Chondrocyte (in vitro differentiated cells): Measurements from ENCODE around the gene ALG10. TPM values are rescaled to one million over a fixed set of nuclear protein-coding genes. Genes with fewer than 3 reads are reported as not detected.
A peak's percentile ranks its signal among the peaks of the same experiment; 100 is the strongest.
"Not testable (repeated sequence)": the region's sequence is repeated elsewhere in the genome, so short reads cannot be mapped to it uniquely, and the experiment has no call there.

ENCODE experiments used
- DNase-seq: peaks from one replicate; pipeline ENCODE4 v3.0.0; 2021; ENCODE audit warnings: mixed read lengths, low spot score
- H3K27ac Mint-ChIP-seq: one replicate; pipeline ENCODE4 v1.8.0; 2021; ENCODE audit warnings: mild to moderate bottlenecking, moderate library complexity, mixed read lengths; ENCODE audit not compliant: unreplicated experiment
- H3K27me3 Mint-ChIP-seq: 2 replicates; pipeline ENCODE4 v1.8.0; 2021; ENCODE audit warnings: low read depth, mixed read lengths
- H3K36me3 Mint-ChIP-seq: 2 replicates; pipeline ENCODE4 v1.8.0; 2021; ENCODE audit warnings: low read depth, mixed read lengths
- H3K4me1 Mint-ChIP-seq: 2 replicates; pipeline ENCODE4 v1.8.0; 2021; ENCODE audit warnings: low read depth, mild to moderate bottlenecking, mixed read lengths
- H3K4me3 Mint-ChIP-seq: one replicate; pipeline ENCODE4 v1.8.0; 2021; ENCODE audit warnings: mild to moderate bottlenecking, moderate library complexity, mixed read lengths; ENCODE audit not compliant: unreplicated experiment
- H3K9me3 Mint-ChIP-seq: 2 replicates; pipeline ENCODE4 v1.8.0; 2021; ENCODE audit warnings: low read depth, mixed read lengths
- CTCF ChIP-seq: fragments of 200-600 bp; sonication (generic); IDR thresholded peaks from 2 replicates; pipeline ENCODE4 v1.5.0; 2021; ENCODE audit warnings: antibody characterized with exemption, mild to moderate bottlenecking, moderate library complexity
- total RNA-seq: library from RNA; stranded (reverse); gene quantifications from 3 replicates; pipeline ENCODE4 v1.2.1, GENCODE V29; 2021

ALG10 gene
- total RNA-seq, 1 donor from 2014 or later: 4.5 TPM

- peak; percentile 85 for TF ChIP-seq CTCF
- Mint-ChIP-seq H3K27ac (no peak overlapping the region), H3K36me3 (no peaks in the 10 kb centered on the region), H3K4me1 (no peaks in the 10 kb centered on the region), H3K9me3 (no peaks in the 10 kb centered on the region), H3K27me3 (no peaks in the 10 kb centered on the region), H3K4me3 (no peak overlapping the region)
- no peak for DNase-seq
Observed at GRCh38 chr12:34033628-34034296, 11.5 kb downstream of the ALG10 start.

- H3K27me3 Mint-ChIP-seq, H3K27ac Mint-ChIP-seq, H3K4me3 Mint-ChIP-seq, DNase-seq, H3K9me3 Mint-ChIP-seq, H3K36me3 Mint-ChIP-seq, H3K4me1 Mint-ChIP-seq: not testable (repeated sequence)
- TF ChIP-seq CTCF: peak; percentile 68
Observed at GRCh38 chr12:34038357-34038756, 16.1 kb downstream of the ALG10 start.

- Mint-ChIP-seq H3K27me3 (no peaks in the 10 kb centered on the region), H3K27ac (no peak overlapping the region), H3K4me1 (no peaks in the 10 kb centered on the region), H3K4me3 (no peak overlapping the region), H3K36me3 (peaks cover 3% of the 10 kb centered on the region), H3K9me3 (peaks cover 36% of the 10 kb centered on the region)
- TF ChIP-seq CTCF: no peak
- no peak for DNase-seq
Observed at GRCh38 chr12:34046570-34046969, 24.3 kb downstream of the ALG10 start.

- H3K36me3 Mint-ChIP-seq, H3K4me3 Mint-ChIP-seq, H3K4me1 Mint-ChIP-seq, H3K27me3 Mint-ChIP-seq, H3K27ac Mint-ChIP-seq, DNase-seq: not testable (repeated sequence)
- peaks cover 43% of the 10 kb centered on the region for H3K9me3 Mint-ChIP-seq
Observed at GRCh38 chr12:34047855-34048254, 25.6 kb downstream of the ALG10 start.

GRCh38 chr12:34048714-34049113, 26.4 kb downstream of the ALG10 start:
- no peak for DNase-seq
- Mint-ChIP-seq H3K9me3 (peaks cover 46% of the 10 kb centered on the region), H3K4me3 (no peak overlapping the region), H3K4me1 (no peaks in the 10 kb centered on the region), H3K36me3 (peaks cover 3% of the 10 kb centered on the region), H3K27me3 (no peaks in the 10 kb centered on the region), H3K27ac (no peak overlapping the region)
- TF ChIP-seq CTCF: no peak

- H3K4me3 Mint-ChIP-seq: no peak overlapping the region
- peaks cover 3% of the 10 kb centered on the region for H3K36me3 Mint-ChIP-seq
- H3K4me1 Mint-ChIP-seq: no peaks in the 10 kb centered on the region
- H3K9me3 Mint-ChIP-seq: peaks cover 44% of the 10 kb centered on the region
- no peaks in the 10 kb centered on the region for H3K27me3 Mint-ChIP-seq
- no peak for DNase-seq
- TF ChIP-seq CTCF: no peak
- H3K27ac Mint-ChIP-seq: no peak overlapping the region
Observed at GRCh38 chr12:34051486-34051885, 29.2 kb downstream of the ALG10 start.
